ENCODE data around the gene MAP2K6. TPM values are rescaled to one million over a fixed set of nuclear protein-coding genes. Genes with fewer than 3 reads are reported as not detected.

MAP2K6 gene
- total and polyA plus RNA-seq, 12 donors, result 0.88 to 4.0 (median 1.8) TPM

- TF ChIP-seq CTCF (IDR thresholded peaks at IDR 0.05), result no peak
- intact Hi-C loops (cut with DNase I), result no loop called here
- Histone ChIP-seq H3K4me1 (no peaks in the 10 kb centered on the region), H3K36me3 (peaks cover 0 to 44% (median 0%) of the 10 kb centered on the region in 9 donors), H3K4me3 (no peak overlapping the region), H3K9me3 (no peaks in the 10 kb centered on the region), H3K27ac (no peak overlapping the region), H3K27me3 (no peaks in the 10 kb centered on the region)
- ATAC-seq (no peak), DNase-seq (no peak)
- WGBS, 2 donors, result 89 to 91% methylated on average over 5 of the region's 5 CpGs
Observed at GRCh38 chr17:69534235-69534621, 119.7 kb downstream of the MAP2K6 start.

DNA sequence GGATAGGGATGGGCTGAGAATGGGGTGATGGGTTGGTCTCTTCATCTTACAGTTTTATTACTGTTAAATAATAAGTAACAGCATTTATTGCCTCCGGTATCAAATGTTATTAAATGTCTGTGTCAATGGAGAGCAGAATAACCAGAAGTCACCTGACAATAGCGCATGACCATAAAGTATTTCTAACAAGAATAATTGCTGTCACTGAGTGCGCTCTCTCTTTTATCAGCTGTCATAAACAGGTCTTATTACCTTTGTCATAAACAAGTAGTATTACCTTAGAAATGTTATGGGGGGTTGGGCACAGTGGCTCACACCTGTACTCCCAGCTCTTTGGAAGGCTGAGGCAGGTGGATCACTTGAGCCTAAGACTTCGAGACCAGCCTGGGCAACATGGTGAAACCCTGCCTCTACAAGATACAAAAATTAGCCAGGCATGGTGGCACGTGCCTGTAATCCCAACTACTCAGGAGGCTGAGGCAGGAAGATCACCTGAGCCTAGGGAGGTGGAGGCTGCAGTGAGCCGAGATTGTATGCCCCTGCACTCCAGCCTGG is 120.6 kb downstream of the MAP2K6 start:
- no peak for TF ChIP-seq CTCF (IDR thresholded peaks at IDR 0.05)
- intact Hi-C loops (cut with DNase I), result no loop called here
- Histone ChIP-seq H3K4me3 (no peak overlapping the region), H3K4me1 (no peaks in the 10 kb centered on the region), H3K9me3 (no peaks in the 10 kb centered on the region), H3K27me3 (no peaks in the 10 kb centered on the region), H3K36me3 (peaks cover 0 to 44% (median 0%) of the 10 kb centered on the region in 9 donors), H3K27ac (no peak overlapping the region)
- 97% methylated on average over 6 of the region's 6 CpGs for WGBS, 2 donors
- DNase-seq, result no peak
- ATAC-seq, result no peak

DNA sequence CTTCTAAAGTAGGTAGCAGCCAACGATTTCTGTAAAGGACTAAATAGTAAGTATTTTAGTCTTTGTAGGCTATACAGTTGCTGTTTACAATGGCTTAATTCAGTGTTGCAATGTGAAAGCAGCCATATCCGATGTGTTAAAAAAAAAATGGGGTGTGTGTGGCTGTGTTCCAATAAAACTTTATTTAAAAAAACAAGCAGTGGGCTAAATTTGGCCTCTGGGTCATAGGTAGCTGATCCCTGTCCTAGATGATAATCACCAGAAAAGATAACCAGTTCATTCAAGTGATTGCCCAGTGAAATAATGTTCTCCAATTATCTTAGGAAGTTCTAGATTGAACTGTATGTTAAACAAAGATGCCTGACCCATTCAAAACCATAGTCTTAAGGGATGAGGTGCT is 124.3 kb downstream of the MAP2K6 start:
- intact Hi-C loops (cut with DNase I), result no loop called here
- no peak for ATAC-seq
- DNase-seq, result no peak
- Histone ChIP-seq H3K27me3 (no peaks in the 10 kb centered on the region), H3K4me1 (no peaks in the 10 kb centered on the region), H3K27ac (no peak overlapping the region), H3K4me3 (no peak overlapping the region), H3K36me3 (peaks cover 0 to 53% (median 0%) of the 10 kb centered on the region in 9 donors), H3K9me3 (no peaks in the 10 kb centered on the region)
- TF ChIP-seq CTCF (IDR thresholded peaks at IDR 0.05), result no peak
- 90 to 94% methylated on average over 2 of the region's 2 CpGs for WGBS, 2 donors

GRCh38 chr17:69539274-69539673 is 124.8 kb downstream of the MAP2K6 start:
- no peak for TF ChIP-seq CTCF (IDR thresholded peaks at IDR 0.05)
- peaks cover 0 to 50% (median 0%) of the 10 kb centered on the region in 9 donors for H3K36me3 ChIP-seq

More at GRCh38 chr17:69539274-69539673, 124.8 kb downstream of the MAP2K6 start:
- Histone ChIP-seq H3K4me1 (no peaks in the 10 kb centered on the region), H3K9me3 (no peaks in the 10 kb centered on the region), H3K27ac (no peak overlapping the region), H3K27me3 (no peaks in the 10 kb centered on the region), H3K4me3 (no peak overlapping the region)
- ATAC-seq (no peak), DNase-seq (no peak)
- WGBS, 2 donors, result 87 to 91% methylated on average over 2 of the region's 2 CpGs
- intact Hi-C loops (cut with DNase I), result no loop called here
